Fibroblast of skin of left quadriceps (primary cell): ENCODE results near the gene COPB1.

ENCODE experiments used
- DNase-seq, 2 experiments: peaks; one replicate each; pipeline ENCODE4 v3.0.0-alpha.2; 2013; ENCODE audit warnings: low read depth in 2 of 2

COPB1 gene

DNA sequence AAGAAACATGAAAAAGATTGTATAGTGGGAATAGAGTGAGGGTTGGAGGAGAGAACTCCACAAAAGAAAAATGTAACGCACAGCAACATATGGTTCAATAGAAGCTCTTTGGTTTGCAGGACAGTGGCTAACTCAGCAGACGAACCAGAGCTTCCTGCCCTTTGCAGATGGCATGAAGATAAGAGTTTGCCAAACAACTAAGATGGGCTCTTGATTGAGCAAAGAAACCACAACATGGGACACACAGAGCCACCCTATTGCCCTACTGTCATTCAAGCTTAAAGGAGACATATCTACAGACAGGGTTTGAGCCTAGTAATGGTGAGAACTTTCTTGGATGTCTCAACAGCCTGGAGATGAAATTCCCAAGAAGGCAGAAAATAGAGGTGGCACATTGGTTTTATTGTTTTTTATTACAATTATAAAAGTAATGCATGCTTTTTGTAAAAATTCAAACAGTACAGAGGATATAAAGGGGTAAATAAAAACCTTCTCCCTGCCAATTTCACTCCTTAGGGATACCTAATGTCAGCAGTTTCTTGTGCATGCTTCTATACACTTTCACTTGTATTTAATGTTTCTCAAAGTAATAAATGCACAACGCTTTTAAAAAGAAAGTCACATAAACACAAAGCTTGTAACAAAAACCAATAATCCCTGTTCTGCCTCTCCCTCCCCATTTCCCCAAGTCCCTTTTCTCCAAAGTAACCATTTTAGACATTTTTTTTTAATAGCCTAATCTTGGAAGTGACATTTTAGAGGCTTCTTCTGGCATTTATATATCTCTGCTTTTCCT lies 63.7 kb downstream of the COPB1 start:
- DNase-seq = no peak

- no peak for DNase-seq
These were observed 74.0 kb downstream of the COPB1 start for GRCh38 chr11:14425621-14426020.

- no peak for DNase-seq
These were observed 75.5 kb downstream of the COPB1 start for GRCh38 chr11:14424096-14424495.

GRCh38 chr11:14423633-14424032 lies 76.0 kb downstream of the COPB1 start:
- peak; percentile 70 to 71 for DNase-seq

- DNase-seq = no peak
These were observed 76.8 kb downstream of the COPB1 start for GRCh38 chr11:14422814-14423182.

DNA sequence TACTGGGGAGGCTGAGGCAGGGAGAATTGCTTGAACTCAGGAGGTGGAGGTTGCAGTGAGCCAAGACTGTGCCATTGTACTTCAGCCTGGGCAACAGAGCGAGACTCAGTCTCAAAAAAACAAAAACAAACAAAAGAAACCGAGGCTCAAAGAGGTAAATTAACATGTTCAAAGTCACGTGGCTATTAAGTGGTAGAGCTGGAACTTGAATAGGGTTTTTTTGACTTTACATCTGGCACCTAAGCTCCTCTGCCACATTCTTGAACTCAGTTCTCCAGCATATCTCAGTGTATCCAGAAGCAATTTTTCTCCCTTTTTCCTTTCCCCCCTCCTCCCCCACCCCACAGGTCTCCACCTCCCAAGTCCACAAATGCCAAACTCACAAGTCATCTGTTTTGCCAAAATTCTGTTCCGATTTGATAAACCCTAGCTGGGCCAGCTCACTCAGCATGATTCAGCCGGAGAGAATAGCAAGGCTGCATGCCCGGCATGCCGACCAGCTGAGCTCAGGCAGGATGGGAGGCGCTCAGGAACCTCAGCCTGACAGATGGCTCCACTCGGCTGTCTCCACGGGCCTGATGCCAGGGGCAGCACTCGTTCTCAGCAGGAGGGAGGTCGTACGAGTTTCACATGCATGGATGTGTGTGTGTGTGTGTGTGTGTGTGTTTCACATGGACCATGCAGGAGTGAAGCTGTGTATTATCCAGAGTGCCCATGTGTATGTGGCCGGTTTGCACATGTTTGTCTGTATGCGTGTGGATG lies 77.4 kb downstream of the COPB1 start:
- peak; percentile 100 for DNase-seq

DNA sequence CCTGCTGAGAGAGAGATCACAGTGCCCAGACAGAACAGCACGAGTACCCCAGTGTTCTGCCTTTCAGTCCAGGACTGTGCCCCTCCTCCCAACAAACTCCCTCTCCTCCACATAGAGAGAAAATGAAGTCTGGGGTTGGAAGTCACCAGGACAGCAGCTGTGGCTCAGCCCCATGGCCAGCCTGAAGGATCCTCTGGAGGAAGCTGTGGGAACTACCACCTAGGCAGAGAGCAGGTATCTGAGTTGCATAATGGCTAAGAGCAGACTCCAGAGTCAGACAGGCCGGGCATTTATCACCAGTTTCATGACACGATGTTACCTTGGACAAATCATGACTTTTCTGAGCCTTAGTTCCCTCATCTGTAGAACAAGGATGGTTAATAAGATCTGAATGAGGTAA lies 79.4 kb downstream of the COPB1 start:
- DNase-seq = no peak

DNA sequence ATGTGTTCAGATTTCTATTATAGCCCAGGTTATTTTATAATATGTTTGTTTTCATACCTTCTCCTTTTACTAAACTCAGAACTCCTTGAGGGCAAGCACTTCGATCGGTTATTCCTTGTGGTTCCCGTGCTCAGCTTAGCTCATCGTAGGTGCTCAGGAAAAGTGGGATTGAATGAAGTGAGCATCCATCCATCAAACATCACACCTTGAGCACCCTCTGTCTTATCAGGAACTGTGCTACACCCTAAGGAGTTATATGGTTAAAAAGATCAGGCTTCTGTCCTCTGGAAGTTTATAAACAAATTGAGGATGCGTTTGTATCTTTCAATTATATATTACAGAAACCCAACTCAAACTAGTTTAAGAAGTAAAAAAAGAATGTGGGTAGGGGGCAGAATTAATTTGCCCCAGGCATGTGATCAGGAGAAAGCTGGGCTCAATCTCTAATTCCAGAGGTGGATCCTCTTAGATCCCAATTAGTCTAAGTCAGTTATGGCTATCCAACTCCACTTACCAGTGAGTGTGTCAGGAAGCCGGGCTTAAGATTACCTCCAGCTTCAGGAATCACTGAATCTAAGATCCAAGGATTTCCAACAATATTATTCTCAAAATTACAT lies 80.7 kb downstream of the COPB1 start:
- DNase-seq = no peak

GRCh38 chr11:14417617-14418374 lies 81.8 kb downstream of the COPB1 start:
- no peak for DNase-seq

DNA sequence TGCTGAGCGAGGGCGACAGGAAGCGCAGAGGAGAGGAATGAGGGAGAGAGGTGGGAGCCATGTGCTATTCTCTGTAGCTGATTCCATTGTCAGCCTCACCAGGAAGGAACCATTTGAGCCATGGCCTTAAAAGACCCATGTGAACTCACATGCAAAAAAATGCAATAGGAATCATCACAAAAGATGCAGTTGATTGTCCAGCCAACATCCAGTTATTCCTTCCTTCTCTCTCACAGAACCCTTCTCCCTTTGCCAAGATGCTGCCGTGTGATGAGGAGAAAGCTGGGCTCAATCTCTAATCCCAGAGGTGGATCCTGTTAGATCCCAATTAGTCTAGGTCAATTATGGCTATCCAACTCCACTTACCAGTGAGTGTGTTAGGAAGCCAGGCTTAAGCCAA lies 82.4 kb downstream of the COPB1 start:
- no peak for DNase-seq

GRCh38 chr11:14414470-14415461 lies 84.8 kb downstream of the COPB1 start:
- DNase-seq = no peak

DNA sequence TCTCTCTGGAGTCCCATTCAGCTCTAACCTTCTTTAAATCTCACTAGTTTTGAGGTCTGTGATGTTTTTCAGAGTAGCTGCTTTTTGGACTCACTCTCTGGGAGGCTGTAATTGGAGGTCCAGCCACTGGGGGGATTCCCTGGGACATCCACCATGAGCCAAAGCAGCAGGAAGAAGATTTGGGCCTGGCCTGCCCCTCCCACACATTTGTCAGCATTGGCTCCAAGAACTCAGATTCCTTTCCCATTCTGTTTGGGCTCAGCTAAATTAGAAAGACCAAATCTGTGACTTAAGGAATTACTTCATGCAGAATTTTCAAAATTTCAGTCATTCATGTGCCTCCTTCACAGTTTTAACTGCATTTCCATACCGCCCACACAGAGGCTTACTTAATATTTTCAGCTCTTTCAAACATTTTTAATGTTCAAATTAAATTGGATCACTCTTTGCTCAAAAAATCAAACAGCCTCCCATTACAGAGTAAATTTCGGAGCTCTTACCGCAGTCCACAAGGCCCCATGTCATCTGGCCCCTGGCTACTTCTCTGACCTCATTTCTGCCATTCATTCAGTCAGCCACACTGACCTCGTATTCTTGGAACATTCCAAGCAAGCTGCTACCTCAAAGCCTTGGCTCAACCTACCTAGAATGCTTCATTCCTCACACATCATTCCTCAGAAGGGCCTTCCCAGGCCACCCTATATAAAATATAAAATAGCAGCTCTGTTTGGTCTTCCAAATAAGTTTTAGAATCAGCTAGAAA lies 86.1 kb downstream of the COPB1 start:
- no peak for DNase-seq

- DNase-seq = peak; percentile 55 to 61
These were observed 87.8 kb downstream of the COPB1 start for GRCh38 chr11:14411818-14412217.

GRCh38 chr11:14409891-14410290 lies 89.7 kb downstream of the COPB1 start:
- DNase-seq = no peak

- no peak for DNase-seq
These were observed 91.0 kb downstream of the COPB1 start for GRCh38 chr11:14408612-14409011.
